Mucosa of descending colon (tissue), 3 donors: ENCODE data around the gene TXNRD3. TPM values are rescaled to one million over a fixed set of nuclear protein-coding genes. Genes with fewer than 3 reads are reported as not detected.

ENCODE experiments used
- ATAC-seq: fragments of 200-7000 bp; cut with Tn5 transposase; one replicate; pipeline ENCODE4 v1.9.1; 2020; ENCODE audit warnings: mild to moderate bottlenecking, moderate library complexity
- DNase-seq, 3 donors: peaks; one replicate each; pipeline ENCODE4 v3.0.0-alpha.2; 2020
- H3K36me3 ChIP-seq: fragments of 200-600 bp; one replicate; pipeline ENCODE4 v1.8.0; 2021; ENCODE audit warnings: low read depth, mild to moderate bottlenecking
- H3K4me1 ChIP-seq: fragments of 200-600 bp; one replicate; pipeline ENCODE4 v1.8.0; 2021; ENCODE audit warnings: low read depth, mild to moderate bottlenecking
- H3K4me3 ChIP-seq: fragments of 200-600 bp; one replicate; pipeline ENCODE4 v1.8.0; 2021; ENCODE audit warnings: mild to moderate bottlenecking
- H3K9me3 ChIP-seq: fragments of 200-600 bp; one replicate; pipeline ENCODE4 v1.8.0; 2021; ENCODE audit warnings: mild to moderate bottlenecking
- CTCF ChIP-seq: fragments of 200-600 bp; IDR thresholded peaks from one replicate; pipeline ENCODE4 v1.8.0; 2022; ENCODE audit warnings: antibody characterized with exemption, mild to moderate bottlenecking
- intact Hi-C, 2 donors: fragments of 100-400 bp; cut with DNase I in 1 of 2; cut with micrococcal nuclease in 1 of 2; formaldehyde crosslinking; loops; one replicate each; pipeline versions ENCODE4 v1.11.0 to v1.11.1; 2022; cut with DNase I, micrococcal nuclease
- total RNA-seq, 3 donors: library from RNA; stranded (reverse); fragmentation: NEBNext Ultra II Directional in 2 of 3; extraction: Animal tissue kit (Norgen Biotek cat#: 25700) in 2 of 3; gene quantifications; one replicate each; pipeline versions ENCODE4 v1.2.1 to v1.2.4, GENCODE V29; 2021 to 2023
- donor health status: DM: no; HTN: no; CAD: no; lungs with moderate emphysema.
- donor health status: DM: no; HTN: no; CAD: no.
- donor health status: DM: no; HTN: yes; CAD: no.

Gene TXNRD3
- total RNA-seq, 3 donors from 2014 or later: 4.5 to 11.4 (median 5.4) TPM

GRCh38 chr3:126649556-126650092 lies 5.3 kb downstream of the TXNRD3 start:
- H3K4me1 ChIP-seq: no peaks in the 10 kb centered on the region
- no peaks in the 10 kb centered on the region for H3K9me3 ChIP-seq
- no peaks in the 10 kb centered on the region for H3K36me3 ChIP-seq
- no peak for TF ChIP-seq CTCF
- DNase-seq (no peak), ATAC-seq (no peak)
- no peak overlapping the region for H3K4me3 ChIP-seq
- intact Hi-C loops: no loop called here

GRCh38 chr3:126646674-126647073 lies 8.2 kb downstream of the TXNRD3 start:
- no peaks in the 10 kb centered on the region for H3K9me3 ChIP-seq
- DNase-seq: no peak
- TF ChIP-seq CTCF: no peak

DNA sequence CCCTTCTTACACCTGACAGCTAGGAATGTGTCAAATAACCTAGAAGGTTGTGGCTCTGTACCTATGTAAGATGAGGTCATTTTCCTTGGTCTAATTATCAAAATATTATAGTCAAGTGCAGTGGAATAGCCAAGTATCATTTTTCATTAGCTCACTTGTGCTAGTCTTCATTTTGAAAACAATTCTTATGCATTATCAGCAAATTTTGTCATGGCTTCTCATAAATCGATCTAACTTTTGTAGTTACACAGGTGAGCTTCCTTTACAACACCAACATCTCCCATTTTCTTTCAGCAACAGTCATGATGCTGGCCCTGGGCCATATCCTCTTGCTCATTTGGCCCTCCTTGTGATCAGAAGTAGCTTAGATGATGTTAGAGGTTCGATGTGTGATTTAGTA lies 10.3 kb downstream of the TXNRD3 start:
- DNase-seq: no peak
- no peaks in the 10 kb centered on the region for H3K9me3 ChIP-seq
- ATAC-seq: no peak
- H3K4me3 ChIP-seq: no peak overlapping the region
- H3K4me1 ChIP-seq: no peaks in the 10 kb centered on the region
- H3K36me3 ChIP-seq: no peaks in the 10 kb centered on the region
- no peak for TF ChIP-seq CTCF
- intact Hi-C loops: no loop called here

More at GRCh38 chr3:126646674-126647073, 8.2 kb downstream of the TXNRD3 start:
- intact Hi-C loops: no loop called here
- no peak overlapping the region for H3K4me3 ChIP-seq
- no peaks in the 10 kb centered on the region for H3K36me3 ChIP-seq
- no peaks in the 10 kb centered on the region for H3K4me1 ChIP-seq
- no peak for ATAC-seq

DNA sequence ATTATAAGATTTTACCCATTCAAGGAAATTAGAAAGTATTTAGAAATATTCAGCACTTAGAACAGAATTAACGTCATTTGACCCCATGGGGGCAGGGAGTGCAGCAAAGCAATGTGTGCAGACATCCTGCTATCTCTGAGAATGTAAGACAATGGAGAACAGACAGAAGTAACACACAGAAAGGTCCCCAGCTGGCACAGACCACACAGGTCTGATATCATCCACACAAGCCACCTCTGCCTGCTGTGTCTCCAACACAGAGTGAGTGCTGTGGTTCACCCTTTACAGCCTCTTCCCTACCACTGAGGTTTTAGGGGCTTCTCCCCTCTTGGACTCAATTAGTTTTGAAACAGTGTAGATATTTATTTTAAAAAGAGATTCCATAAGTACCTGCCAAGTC lies 16.1 kb downstream of the TXNRD3 start:
- H3K36me3 ChIP-seq: no peaks in the 10 kb centered on the region
- ATAC-seq: no peak
- no peak for TF ChIP-seq CTCF

DNA sequence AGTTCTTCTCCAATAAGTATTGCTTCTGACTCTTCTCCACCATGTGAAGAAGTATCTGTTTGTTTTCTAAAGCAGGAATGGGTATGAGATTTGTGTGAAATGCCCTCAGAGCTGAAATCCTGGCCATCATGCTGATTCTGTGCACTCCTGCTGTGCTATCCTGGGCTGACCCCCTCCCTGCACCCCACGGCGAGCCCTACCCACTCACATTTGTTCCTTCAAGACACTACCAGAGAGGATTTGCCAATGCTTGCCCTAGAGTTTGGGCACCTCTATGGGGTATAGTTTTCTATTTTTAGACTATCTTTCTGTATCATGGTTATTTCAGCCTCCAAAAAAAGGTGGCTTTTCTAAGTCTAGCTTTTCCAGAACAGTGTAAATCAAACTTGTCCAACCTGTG lies 18.5 kb downstream of the TXNRD3 start:
- TF ChIP-seq CTCF: no peak
- Histone ChIP-seq H3K4me1 (no peaks in the 10 kb centered on the region), H3K4me3 (no peak overlapping the region), H3K36me3 (no peaks in the 10 kb centered on the region), H3K9me3 (no peaks in the 10 kb centered on the region)
- ATAC-seq (no peak), DNase-seq (no peak)
- intact Hi-C loops: no loop called here

More for the DNA sequence above, 16.1 kb downstream of the TXNRD3 start:
- Histone ChIP-seq H3K9me3 (no peaks in the 10 kb centered on the region), H3K4me1 (no peaks in the 10 kb centered on the region), H3K4me3 (no peak overlapping the region)
- DNase-seq: no peak
- intact Hi-C loops: no loop called here

- H3K4me1 ChIP-seq: no peaks in the 10 kb centered on the region
- H3K36me3 ChIP-seq: no peaks in the 10 kb centered on the region
- no peak for TF ChIP-seq CTCF
- DNase-seq: no peak
- H3K9me3 ChIP-seq: no peaks in the 10 kb centered on the region
- H3K4me3 ChIP-seq: no peak overlapping the region
- ATAC-seq: no peak
- intact Hi-C loops: no loop called here
Observed at GRCh38 chr3:126634803-126635202, 20.1 kb downstream of the TXNRD3 start.
